Testis (tissue), 2 donors: ENCODE measurements around the gene TRMT11.

Source experiments
- CTCF ChIP-seq, 3 experiments: fragments of 450-650 bp in 2 of 3; fragments of 200-600 bp in 1 of 3; sonication (generic) in 1 of 3; IDR thresholded peaks; one replicate each; pipeline ENCODE4 v1.5.1; 2016 to 2019; ENCODE audit warnings: antibody characterized with exemption in 3 of 3, mild to moderate bottlenecking in 2 of 3, moderate library complexity in 1 of 3
- POLR2A ChIP-seq: fragments of 450-650 bp; IDR thresholded peaks from one replicate; pipeline ENCODE4 v1.6.1; 2017; ENCODE audit warnings: antibody characterized with exemption, mild to moderate bottlenecking, moderate library complexity

- TF ChIP-seq CTCF (IDR thresholded peaks at IDR 0.05) (no peak), POLR2A (no peak)
Observed at GRCh38 chr6:126040394-126040793, 54.1 kb downstream of the TRMT11 start.
